Measurements from ENCODE around the gene ITGB6.

ITGB6 gene

GRCh38 chr2:160220026-160220425 lies 20.0 kb upstream of the ITGB6 start:
- Histone ChIP-seq H3K4me3 (ENCODE audit: control insufficient read depth in 1 of 7, extremely low read depth in 1 of 7, insufficient read depth in 4 of 7, low read depth in 2 of 7, low read length in 6 of 7) (no peak overlapping the region), H3K4me1 (ENCODE audit: control extremely low read depth in 1 of 4, control insufficient read depth in 4 of 4, insufficient read depth in 4 of 4, low read length in 3 of 4) (no peaks in the 10 kb centered on the region), H3K27ac (ENCODE audit: insufficient read depth in 1 of 2, low read depth in 1 of 2, low read length in 2 of 2, poor library complexity in 1 of 2, severe bottlenecking in 2 of 2) (no peak overlapping the region), H3K27me3 (replicated peaks in 2 of 5; ENCODE audit: control insufficient read depth in 4 of 5, insufficient read depth in 5 of 5, low read length in 4 of 5) (no peaks in the 10 kb centered on the region), H3K36me3 (ENCODE audit: control insufficient read depth in 4 of 4, insufficient read depth in 4 of 4, low read length in 3 of 4) (no peaks in the 10 kb centered on the region), H3K9me3 (ENCODE audit: control extremely low read depth in 1 of 5, control insufficient read depth in 4 of 5, insufficient read depth in 2 of 5, low read depth in 1 of 5, low read length in 4 of 5) (no peaks in the 10 kb centered on the region)
- DNase-seq: no peak
- WGBS (ENCODE audit: insufficient coverage): 100% methylated on average over 1 of the region's 2 CpGs
- ChIA-PET POLR2A (no interaction called here), CTCF (interaction anchor here (0.9 to 1.5 kb wide), 5 partner anchors 10 to 111 kb away, joined by 3 to 10 read pairs (median 3); no protein-coding TSS in a partner anchor)

- Histone ChIP-seq H3K4me1 (ENCODE audit: control extremely low read depth in 1 of 4, control insufficient read depth in 4 of 4, insufficient read depth in 4 of 4, low read length in 3 of 4) (peaks cover 0 to 3% (median 0%) of the 10 kb centered on the region in 4 experiments), H3K9me3 (ENCODE audit: control extremely low read depth in 1 of 5, control insufficient read depth in 4 of 5, insufficient read depth in 2 of 5, low read depth in 1 of 5, low read length in 4 of 5) (no peaks in the 10 kb centered on the region), H3K4me3 (ENCODE audit: control insufficient read depth in 1 of 7, extremely low read depth in 1 of 7, insufficient read depth in 4 of 7, low read depth in 2 of 7, low read length in 6 of 7) (no peak overlapping the region), H3K36me3 (ENCODE audit: control insufficient read depth in 4 of 4, insufficient read depth in 4 of 4, low read length in 3 of 4) (no peaks in the 10 kb centered on the region), H3K27ac (ENCODE audit: insufficient read depth in 1 of 2, low read depth in 1 of 2, low read length in 2 of 2, poor library complexity in 1 of 2, severe bottlenecking in 2 of 2) (no peak overlapping the region), H3K27me3 (replicated peaks in 2 of 5; ENCODE audit: control insufficient read depth in 4 of 5, insufficient read depth in 5 of 5, low read length in 4 of 5) (peaks cover 0 to 3% (median 0%) of the 10 kb centered on the region in 5 experiments)
- peak in 2 of 3 donors; percentile 49 to 58 for DNase-seq
- ChIA-PET CTCF (interaction anchor here (1.0 kb wide), 1 partner anchor 105 kb away, joined by 3 read pairs; no protein-coding TSS in a partner anchor), POLR2A (interaction anchor here (0.6 kb wide), 1 partner anchor 276 kb away, joined by 3 read pairs; no protein-coding TSS in a partner anchor)
- WGBS (ENCODE audit: insufficient coverage): 92% methylated on average over 4 of the region's 7 CpGs
Observed at GRCh38 chr2:160214461-160215445, 14.7 kb upstream of the ITGB6 start.

- Histone ChIP-seq H3K36me3 (ENCODE audit: control insufficient read depth in 4 of 4, insufficient read depth in 4 of 4, low read length in 3 of 4) (no peaks in the 10 kb centered on the region), H3K27ac (ENCODE audit: insufficient read depth in 1 of 2, low read depth in 1 of 2, low read length in 2 of 2, poor library complexity in 1 of 2, severe bottlenecking in 2 of 2) (no peak overlapping the region), H3K4me1 (ENCODE audit: control extremely low read depth in 1 of 4, control insufficient read depth in 4 of 4, insufficient read depth in 4 of 4, low read length in 3 of 4) (peaks cover 0 to 3% (median 0%) of the 10 kb centered on the region in 4 experiments), H3K4me3 (ENCODE audit: control insufficient read depth in 1 of 7, extremely low read depth in 1 of 7, insufficient read depth in 4 of 7, low read depth in 2 of 7, low read length in 6 of 7) (no peak overlapping the region), H3K9me3 (ENCODE audit: control extremely low read depth in 1 of 5, control insufficient read depth in 4 of 5, insufficient read depth in 2 of 5, low read depth in 1 of 5, low read length in 4 of 5) (no peaks in the 10 kb centered on the region), H3K27me3 (replicated peaks in 2 of 5; ENCODE audit: control insufficient read depth in 4 of 5, insufficient read depth in 5 of 5, low read length in 4 of 5) (peaks cover 0 to 3% (median 0%) of the 10 kb centered on the region in 5 experiments)
- ChIA-PET POLR2A (no interaction called here), CTCF (interaction anchor here (1.0 kb wide), 1 partner anchor 104 kb away, joined by 3 read pairs; no protein-coding TSS in a partner anchor)
- 70% methylated on average over 7 of the region's 10 CpGs for WGBS (ENCODE audit: insufficient coverage)
- DNase-seq: no peak
Observed at GRCh38 chr2:160213511-160213910, 13.4 kb upstream of the ITGB6 start.

GRCh38 chr2:160210599-160211138 lies 10.6 kb upstream of the ITGB6 start:
- H3K36me3 ChIP-seq (ENCODE audit: control insufficient read depth in 4 of 4, insufficient read depth in 4 of 4, low read length in 3 of 4): no peaks in the 10 kb centered on the region
- WGBS (ENCODE audit: insufficient coverage): 19% methylated on average over 4 of the region's 11 CpGs
- ChIA-PET CTCF (interaction anchor here (2.0 to 3.0 kb wide), 3 partner anchors 9 to 101 kb away, joined by 5 to 27 read pairs (median 10); partner anchors contain the start of gene ITGB6), POLR2A (no interaction called here)
- peaks cover 0 to 3% (median 0%) of the 10 kb centered on the region in 5 experiments for H3K27me3 ChIP-seq (replicated peaks in 2 of 5; ENCODE audit: control insufficient read depth in 4 of 5, insufficient read depth in 5 of 5, low read length in 4 of 5)
- H3K4me3 ChIP-seq (ENCODE audit: control insufficient read depth in 1 of 7, extremely low read depth in 1 of 7, insufficient read depth in 4 of 7, low read depth in 2 of 7, low read length in 6 of 7): no peak overlapping the region
- peaks cover 0 to 6% (median 2%) of the 10 kb centered on the region in 4 experiments for H3K4me1 ChIP-seq (ENCODE audit: control extremely low read depth in 1 of 4, control insufficient read depth in 4 of 4, insufficient read depth in 4 of 4, low read length in 3 of 4)
- peaks cover 0 to 5% (median 0%) of the 10 kb centered on the region in 5 experiments for H3K9me3 ChIP-seq (ENCODE audit: control extremely low read depth in 1 of 5, control insufficient read depth in 4 of 5, insufficient read depth in 2 of 5, low read depth in 1 of 5, low read length in 4 of 5)
- H3K27ac ChIP-seq (ENCODE audit: insufficient read depth in 1 of 2, low read depth in 1 of 2, low read length in 2 of 2, poor library complexity in 1 of 2, severe bottlenecking in 2 of 2): no peak overlapping the region
- peak; percentile 81 to 92 (median 92) for DNase-seq

- Histone ChIP-seq H3K4me1 (ENCODE audit: control extremely low read depth in 1 of 4, control insufficient read depth in 4 of 4, insufficient read depth in 4 of 4, low read length in 3 of 4) (peaks cover 0 to 6% (median 2%) of the 10 kb centered on the region in 4 experiments), H3K4me3 (ENCODE audit: control insufficient read depth in 1 of 7, extremely low read depth in 1 of 7, insufficient read depth in 4 of 7, low read depth in 2 of 7, low read length in 6 of 7) (no peak overlapping the region), H3K27me3 (replicated peaks in 2 of 5; ENCODE audit: control insufficient read depth in 4 of 5, insufficient read depth in 5 of 5, low read length in 4 of 5) (peaks cover 0 to 3% (median 0%) of the 10 kb centered on the region in 5 experiments), H3K27ac (ENCODE audit: insufficient read depth in 1 of 2, low read depth in 1 of 2, low read length in 2 of 2, poor library complexity in 1 of 2, severe bottlenecking in 2 of 2) (no peak overlapping the region), H3K36me3 (ENCODE audit: control insufficient read depth in 4 of 4, insufficient read depth in 4 of 4, low read length in 3 of 4) (no peaks in the 10 kb centered on the region), H3K9me3 (ENCODE audit: control extremely low read depth in 1 of 5, control insufficient read depth in 4 of 5, insufficient read depth in 2 of 5, low read depth in 1 of 5, low read length in 4 of 5) (peaks cover 0 to 5% (median 0%) of the 10 kb centered on the region in 5 experiments)
- POLR2A ChIA-PET: no interaction called here
- no peak for DNase-seq
- WGBS (ENCODE audit: insufficient coverage): no CpG with 5 or more reads among the region's 1 CpG
- CTCF ChIA-PET: interaction anchor here (0.9 to 3.0 kb wide), 6 partner anchors 9 to 124 kb away, joined by 3 to 27 read pairs (median 6); partner anchors contain the start of gene ITGB6
Observed at GRCh38 chr2:160209516-160209856, 9.4 kb upstream of the ITGB6 start.

- H3K4me3 ChIP-seq (ENCODE audit: control insufficient read depth in 1 of 7, extremely low read depth in 1 of 7, insufficient read depth in 4 of 7, low read depth in 2 of 7, low read length in 6 of 7): no peak overlapping the region
- ChIA-PET CTCF (interaction anchor here (0.9 to 3.0 kb wide), 9 partner anchors 8 to 124 kb away, joined by 3 to 27 read pairs (median 5); partner anchors contain the start of gene ITGB6), POLR2A (interaction anchor here (0.6 kb wide), 1 partner anchor 151 kb away, joined by 3 read pairs; no protein-coding TSS in a partner anchor)
- H3K4me1 ChIP-seq (ENCODE audit: control extremely low read depth in 1 of 4, control insufficient read depth in 4 of 4, insufficient read depth in 4 of 4, low read length in 3 of 4): peaks cover 0 to 6% (median 2%) of the 10 kb centered on the region in 4 experiments
- H3K36me3 ChIP-seq (ENCODE audit: control insufficient read depth in 4 of 4, insufficient read depth in 4 of 4, low read length in 3 of 4): no peaks in the 10 kb centered on the region
- peaks cover 0 to 3% (median 0%) of the 10 kb centered on the region in 5 experiments for H3K27me3 ChIP-seq (replicated peaks in 2 of 5; ENCODE audit: control insufficient read depth in 4 of 5, insufficient read depth in 5 of 5, low read length in 4 of 5)
- 98% methylated on average over 10 of the region's 11 CpGs for WGBS (ENCODE audit: insufficient coverage)
- H3K27ac ChIP-seq (ENCODE audit: insufficient read depth in 1 of 2, low read depth in 1 of 2, low read length in 2 of 2, poor library complexity in 1 of 2, severe bottlenecking in 2 of 2): no peak overlapping the region
- H3K9me3 ChIP-seq (ENCODE audit: control extremely low read depth in 1 of 5, control insufficient read depth in 4 of 5, insufficient read depth in 2 of 5, low read depth in 1 of 5, low read length in 4 of 5): peaks cover 0 to 5% (median 0%) of the 10 kb centered on the region in 5 experiments
- DNase-seq: no peak
Observed at GRCh38 chr2:160208655-160209515, 8.8 kb upstream of the ITGB6 start.

Data from common myeloid progenitor, CD34-positive (primary cell).